ENCODE measurements around the gene TLR9.

Gene TLR9

DNA sequence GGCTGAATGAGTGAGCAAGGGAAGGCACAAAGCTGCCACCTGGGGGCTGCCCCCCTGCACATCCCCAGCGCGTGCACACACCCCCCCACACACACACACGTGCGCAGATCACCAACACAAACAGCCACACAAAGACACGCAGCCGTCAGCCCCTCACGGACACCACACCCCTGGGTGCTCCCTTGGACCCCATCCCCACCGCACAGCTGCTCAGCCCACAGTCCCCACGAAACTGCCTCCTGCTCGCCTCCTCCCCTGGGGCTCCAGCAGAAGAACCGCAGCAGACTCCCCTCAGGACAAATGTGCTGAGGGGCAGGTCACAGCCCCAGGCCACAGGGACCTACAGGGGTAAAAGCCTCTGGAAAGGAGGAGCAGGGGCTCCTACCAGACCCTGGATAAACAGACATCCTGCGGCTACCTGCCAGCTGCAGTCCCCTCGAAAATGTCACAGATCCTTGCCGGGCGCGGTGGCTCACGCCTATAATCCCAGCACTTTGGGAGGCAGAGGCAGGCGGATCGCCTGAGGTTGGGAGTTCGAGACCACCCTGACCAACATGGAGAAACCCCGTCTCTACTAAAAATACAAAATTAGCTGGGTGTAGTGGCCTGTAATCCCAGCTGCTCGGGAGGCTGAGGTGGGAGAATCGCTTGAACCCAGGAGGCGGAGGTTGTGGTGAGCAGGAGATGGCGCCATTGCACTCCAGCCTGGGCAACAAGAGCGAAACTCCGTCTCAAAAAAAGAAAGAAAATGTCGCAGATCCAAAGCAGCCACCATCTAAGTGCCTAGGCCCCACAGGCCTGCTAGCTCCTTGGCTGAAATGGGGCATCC lies 7.0 kb upstream of the TLR9 start:
- no peak for DNase-seq (ENCODE audit: low read depth in 2 of 2)

DNA sequence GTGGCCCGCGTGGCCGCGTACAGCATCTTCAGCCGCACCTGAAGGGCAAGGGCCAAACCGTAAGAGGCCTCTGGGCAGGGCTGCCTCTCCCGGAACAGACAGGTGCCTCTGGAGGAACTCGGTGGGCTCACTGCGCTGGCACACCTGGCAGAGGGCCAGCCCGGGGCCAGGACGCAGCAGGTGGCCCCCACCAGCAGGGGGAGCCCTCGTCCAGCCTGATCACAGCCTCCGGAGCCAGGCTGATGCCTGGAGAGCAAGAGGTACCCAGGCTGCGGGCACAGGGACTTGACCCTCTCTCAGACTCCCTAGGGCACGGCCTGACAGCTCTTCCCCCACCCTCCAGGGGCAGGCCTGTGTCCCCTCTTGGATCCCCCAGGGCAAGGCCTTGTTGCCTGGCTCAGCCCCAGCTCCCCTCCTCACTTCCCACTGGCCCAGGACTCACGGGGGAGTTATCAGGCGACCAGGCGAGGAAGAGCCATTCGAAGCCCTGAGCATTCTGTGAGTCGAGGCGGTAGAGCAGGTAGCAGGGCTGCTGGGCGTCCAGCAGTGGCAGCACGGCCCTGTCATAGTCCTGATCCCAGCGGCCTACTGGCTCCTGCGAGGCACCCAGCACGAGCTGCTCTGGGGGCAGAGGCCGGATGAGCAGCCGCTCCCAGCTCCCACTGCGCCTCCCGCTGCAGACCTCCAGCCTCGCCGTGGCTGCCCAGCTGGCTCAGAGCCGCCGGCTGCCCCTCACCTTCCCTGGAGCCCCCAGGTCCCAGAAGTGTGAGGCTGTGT lies 6.2 kb upstream of the TLR9 start:
- DNase-seq (ENCODE audit: low read depth in 2 of 2) = peak; percentile 65 to 75

DNA sequence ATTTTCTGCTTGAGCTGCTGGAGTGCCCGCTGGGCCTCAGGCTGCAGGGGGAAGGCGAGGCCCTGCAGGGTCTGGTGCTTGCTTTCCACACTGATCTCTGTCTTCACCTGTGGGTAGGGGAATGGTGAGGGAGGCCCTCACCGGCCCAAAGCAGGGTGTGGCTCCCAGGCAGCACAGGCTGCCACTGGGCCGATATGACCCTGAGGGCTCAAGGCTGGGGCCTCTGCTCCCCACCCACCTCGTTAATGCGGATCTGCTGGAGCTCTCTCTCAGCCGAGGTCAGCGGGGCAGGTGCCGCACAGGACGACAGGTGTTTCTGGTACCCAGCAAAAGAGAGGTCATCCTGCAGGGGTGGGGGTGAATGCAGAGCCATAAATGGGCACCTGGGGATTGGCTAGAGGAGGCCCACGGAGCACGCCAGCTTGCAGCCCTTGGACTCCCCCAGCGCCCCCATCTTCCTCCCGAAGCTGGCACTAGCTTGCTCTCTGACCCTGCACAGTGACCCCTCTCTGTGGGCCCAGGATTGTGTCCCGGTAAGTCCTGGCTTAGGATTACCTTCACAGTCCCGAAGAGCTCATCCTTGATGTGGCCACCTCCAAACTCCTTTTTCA lies 5.5 kb upstream of the TLR9 start:
- DNase-seq (ENCODE audit: low read depth in 2 of 2) = no peak

DNA sequence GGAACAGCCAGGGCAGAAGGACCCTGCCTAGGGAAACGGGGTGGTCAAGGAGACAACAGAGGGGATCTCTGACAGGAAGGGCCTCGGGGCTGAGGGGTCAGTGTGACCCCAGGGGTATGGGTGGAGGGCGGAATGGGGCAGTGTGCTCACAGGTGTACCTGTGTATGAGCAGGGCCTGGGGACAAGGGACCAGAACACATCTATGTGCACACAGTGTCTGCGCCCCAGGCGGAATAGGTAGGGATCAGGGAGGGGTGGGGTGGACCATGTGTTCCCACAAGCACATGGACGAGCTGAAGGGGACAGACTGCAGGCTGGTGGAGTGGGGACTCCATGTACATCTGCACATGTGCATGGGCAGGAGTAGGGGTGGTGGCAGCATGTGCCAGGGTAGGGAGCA lies 5.0 kb upstream of the TLR9 start:
- DNase-seq (ENCODE audit: low read depth in 2 of 2) = no peak

DNA sequence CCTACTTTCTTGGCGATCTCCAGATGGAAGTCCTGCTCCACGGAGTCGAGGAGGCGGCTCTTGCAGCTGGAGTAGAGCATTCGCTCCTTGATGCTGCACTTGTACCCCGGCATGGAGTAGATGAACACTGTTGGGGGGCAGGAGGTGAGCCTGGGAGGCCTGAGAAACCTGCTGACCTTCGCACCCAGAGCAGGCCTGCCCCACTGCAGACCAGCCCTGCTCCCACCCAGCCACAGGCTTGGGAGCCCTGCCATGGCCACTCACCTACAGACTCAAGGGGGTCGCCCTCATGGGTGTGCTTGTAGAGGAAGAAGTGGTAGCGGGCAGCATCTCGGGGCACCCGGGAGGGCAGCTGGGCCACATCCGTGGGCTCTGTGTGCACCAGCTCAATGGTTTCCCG lies 4.2 kb upstream of the TLR9 start:
- no peak for DNase-seq (ENCODE audit: low read depth in 2 of 2)

DNA sequence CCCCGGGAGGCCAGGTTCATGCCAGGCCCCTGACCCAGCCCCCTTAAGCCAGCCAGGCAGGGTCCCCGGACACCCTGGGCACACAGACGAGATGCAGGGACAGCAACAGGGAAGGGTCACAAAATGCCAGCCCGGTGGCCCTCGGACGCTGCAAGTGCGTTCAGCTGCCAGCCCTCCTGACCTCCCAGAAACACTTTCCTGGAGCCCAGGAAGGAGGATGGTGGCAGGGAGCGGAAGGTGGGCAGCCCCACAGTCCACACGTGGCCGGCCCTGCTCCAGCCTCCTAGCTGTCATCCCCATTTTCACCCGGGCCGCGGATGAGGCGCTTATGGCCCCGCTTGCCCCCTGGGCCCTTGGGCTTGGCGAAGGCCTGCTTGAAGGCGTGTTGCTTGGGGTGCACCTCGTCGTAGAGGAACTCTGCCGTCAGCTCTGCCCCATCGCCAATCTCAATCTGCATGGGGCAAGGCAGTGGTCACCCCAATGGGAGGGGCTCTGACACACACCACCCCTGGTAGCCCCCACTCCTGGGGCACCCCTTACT lies 3.4 kb upstream of the TLR9 start:
- DNase-seq (ENCODE audit: low read depth in 2 of 2) = no peak

DNA sequence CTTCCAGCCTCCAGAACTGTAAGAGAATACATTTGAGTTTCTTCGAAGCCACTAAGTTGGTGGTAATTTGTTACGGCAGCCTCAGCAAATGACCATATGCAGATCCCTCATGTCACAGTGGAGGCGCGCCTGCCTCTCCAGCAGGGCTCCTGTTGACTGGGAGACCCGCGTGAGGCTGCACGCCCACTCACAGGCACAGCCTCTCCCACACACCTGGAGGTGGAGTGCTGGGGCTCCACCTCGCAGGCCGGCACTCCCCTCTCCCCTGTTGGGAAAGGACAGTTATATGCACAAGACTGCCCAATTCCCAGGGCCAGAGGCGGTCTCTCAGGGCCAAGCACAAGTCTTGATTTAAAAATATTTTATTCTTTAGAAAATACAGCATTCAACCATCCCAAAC lies 2.8 kb upstream of the TLR9 start:
- no peak for DNase-seq (ENCODE audit: low read depth in 2 of 2)

DNA sequence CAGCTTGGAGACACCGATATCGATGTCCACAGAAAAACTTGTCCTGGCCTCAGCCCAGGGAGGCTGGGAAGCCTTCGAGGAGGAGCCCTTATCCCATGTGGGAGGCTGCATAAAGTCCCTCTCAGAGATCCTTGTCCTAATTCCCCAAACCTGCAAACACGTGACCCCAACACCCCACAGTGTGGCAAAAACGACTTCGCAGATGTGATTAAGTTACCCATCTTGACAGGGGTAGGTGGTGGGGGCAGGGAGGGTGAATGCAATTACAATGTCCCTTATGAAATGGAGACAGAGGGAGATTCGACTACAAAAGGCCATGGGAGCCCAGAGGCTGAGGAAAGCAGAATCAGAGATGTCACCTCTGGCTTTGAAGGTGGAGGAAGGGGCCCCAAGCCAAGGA lies 2.3 kb upstream of the TLR9 start:
- no peak for DNase-seq (ENCODE audit: low read depth in 2 of 2)

DNA sequence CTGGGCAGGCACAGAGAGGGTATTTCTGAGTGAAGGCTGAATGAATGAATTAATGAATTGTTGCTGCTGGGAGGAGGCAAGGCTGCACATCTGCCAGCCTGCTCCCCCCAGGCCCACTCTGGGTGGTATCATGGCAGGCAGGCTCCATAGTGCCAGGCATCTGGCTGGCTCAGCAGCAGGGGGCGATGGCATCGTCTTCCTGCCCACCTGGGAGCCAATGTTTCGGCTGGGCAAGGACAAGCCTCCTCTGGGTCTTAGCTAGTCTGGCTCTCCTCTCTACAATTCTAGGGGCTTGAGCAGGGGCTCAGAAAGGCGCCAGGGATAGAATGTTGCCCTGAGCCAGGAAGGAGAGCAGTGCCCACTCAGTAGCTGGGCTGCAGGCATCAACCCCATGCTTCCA lies 1.7 kb upstream of the TLR9 start:
- DNase-seq (ENCODE audit: low read depth in 2 of 2) = no peak

DNA sequence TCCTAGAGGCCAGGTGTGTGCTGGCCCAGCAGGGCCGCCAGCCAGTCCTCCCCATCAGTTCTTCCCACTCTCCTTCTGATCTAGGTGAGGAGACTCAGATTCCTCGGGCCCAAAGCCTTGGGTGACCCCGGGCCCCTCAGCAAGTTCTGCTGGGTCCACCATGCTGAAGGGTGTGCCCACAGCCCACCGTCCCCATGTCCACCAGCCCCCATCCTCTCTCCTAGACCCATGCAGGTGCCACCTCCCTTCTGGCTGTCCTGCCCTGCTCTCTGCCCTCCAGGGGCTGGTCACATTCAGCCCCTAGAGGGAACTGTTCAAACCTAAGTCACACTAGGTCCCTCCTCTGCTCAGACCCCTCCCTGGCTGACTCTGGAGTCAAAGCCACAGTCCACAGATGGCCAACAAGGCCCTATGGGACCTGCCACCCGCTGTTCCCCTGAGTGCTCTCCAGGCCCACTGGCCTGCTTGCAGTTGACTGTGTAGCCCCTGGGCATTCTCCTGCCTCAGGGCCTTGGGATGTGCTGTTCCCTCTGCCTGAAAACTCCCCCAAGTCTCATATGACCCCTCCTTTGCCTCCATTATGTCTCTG lies 878 bp upstream of the TLR9 start:
- no peak for DNase-seq (ENCODE audit: low read depth in 2 of 2)

DNA sequence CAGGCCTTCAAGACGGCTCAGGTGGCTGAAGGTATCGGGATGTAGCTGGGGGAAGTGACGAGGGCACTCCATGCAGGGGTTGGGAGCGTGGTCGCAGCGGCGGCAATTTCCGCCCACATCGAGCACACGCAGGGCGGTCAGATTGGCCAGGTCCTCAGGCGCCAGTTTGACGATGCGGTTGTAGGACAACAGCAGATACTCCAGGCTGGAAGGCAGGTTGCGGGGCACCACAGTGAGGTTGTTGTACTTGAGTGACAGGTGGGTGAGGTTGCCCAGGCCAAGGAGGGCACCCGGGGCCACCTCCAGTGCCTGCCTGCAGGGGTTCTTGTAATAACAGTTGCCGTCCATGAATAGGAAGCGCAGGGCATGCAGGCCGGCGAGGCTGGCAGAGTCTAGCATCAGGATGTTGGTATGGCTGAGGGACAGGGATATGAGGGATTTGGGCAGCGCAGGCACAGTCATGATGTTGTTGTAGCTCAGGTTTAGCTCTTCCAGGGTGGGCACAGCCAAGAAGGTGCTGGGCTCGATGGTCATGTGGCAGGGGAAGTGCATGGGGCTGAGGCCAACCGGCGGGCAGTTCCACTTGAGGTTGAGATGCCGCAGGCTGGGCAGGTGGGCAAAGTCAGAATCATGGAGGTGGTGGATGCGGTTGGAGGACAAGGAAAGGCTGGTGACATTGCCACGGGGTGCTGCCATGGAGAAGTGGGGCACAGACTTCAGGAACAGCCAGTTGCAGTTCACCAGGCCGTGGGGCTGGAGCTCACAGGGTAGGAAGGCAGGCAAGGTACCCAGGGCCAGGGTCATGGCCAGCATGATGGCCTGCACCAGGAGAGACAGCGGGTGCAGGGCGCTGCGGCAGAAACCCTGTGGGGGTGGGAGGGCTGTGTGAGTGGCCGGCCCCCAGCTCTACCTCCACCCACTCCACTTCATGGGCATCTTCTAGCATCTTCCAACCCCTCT lies 1.7 kb downstream of the TLR9 start:
- DNase-seq (ENCODE audit: low read depth in 2 of 2) = no peak

DNA sequence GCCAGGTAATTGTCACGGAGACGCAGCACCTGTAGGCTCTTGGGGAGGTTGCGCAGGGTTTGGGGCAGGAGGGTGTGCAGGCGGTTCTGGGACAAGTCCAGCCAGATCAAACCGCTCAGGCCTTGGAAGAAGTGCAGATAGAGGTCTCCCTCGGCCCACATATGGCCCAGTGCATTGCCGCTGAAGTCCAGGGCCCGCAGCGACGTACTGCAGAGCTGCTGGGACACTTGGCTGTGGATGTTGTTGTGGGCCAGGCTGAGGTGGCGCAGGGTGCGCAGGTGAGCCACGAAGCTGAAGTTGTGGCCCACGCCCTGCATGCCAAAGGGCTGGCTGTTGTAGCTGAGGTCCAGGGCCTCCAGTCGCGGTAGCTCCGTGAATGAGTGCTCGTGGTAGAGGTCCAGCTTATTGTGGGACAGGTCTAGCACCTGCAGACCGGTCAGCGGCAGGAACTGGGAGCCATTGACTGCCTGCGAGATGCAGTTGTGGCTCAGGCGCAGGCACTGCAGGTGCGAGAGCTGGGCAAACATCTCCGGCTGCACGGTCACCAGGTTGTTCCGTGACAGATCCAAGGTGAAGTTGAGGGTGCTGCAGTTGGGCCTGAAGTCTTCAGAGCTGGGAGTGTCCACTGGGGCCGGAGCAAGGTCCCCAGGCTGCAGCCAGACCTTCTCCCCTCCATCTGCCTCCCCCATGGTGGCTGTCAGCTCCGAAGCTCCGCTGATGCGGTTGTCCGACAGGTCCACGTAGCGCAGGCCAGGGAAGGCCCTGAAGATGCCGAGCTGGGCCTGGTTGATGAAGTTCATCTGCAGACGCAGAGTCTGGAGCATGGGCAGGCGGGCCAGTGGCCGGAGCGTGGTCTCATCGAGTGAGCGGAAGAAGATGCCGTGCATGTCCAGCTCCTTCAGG lies 2.9 kb downstream of the TLR9 start:
- DNase-seq (ENCODE audit: low read depth in 2 of 2) = no peak

DNA sequence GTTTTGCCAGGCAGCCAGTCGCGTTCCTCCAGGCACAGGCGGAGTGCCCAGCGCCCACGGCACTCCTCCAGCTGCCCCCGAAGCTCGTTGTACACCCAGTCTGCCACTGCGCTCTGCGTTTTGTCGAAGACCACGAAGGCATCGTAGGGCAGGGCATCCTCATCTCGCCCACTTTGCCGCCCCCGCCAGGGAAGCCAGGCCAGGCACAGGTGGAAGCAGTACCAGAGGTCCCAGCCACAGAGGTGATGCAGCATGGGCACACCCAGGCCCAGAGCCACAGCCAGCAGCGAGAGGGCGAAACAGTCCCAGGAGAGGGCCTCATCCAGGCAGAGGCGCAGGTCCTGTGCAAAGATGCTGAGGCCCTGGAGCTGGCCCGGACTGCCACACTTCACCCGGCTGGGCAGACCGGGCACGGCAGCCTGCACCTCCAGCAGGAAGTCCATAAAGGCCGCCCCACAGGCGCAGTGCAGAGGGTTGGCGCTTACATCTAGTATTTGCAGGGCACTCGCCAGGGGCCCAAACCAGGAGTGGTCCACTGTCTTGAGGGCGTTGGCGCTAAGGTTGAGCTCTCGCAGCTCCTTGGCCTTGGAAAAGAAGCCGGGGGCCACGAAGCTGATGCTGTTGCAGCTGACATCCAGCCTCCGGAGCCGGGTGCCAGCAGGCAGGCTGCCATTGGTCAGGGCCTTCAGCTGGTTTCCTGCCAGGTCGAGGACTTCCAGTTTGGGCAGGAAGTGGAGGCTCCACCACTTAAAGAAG lies 3.7 kb downstream of the TLR9 start:
- DNase-seq (ENCODE audit: low read depth in 2 of 2) = no peak

DNA sequence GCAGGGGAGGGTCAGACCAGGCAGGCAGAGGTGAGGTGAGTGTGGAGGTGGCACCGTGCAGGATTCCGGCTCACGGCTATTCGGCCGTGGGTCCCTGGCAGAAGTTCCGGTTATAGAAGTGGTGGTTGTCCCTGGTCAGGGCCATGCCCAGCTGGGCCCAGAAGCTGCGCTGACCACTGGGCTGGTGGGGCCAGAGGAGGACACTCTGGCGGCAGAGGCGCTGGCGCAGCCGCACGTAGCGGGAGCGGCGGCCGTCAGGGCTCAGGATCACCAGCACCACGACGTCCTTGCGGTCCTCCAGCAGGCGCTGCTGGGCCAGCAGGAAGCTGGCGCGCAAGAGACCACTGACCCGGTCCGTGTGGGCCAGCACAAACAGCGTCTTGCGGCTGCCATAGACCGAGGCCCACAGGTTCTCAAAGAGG lies 4.3 kb downstream of the TLR9 start:
- no peak for DNase-seq (ENCODE audit: low read depth in 2 of 2)

DNA sequence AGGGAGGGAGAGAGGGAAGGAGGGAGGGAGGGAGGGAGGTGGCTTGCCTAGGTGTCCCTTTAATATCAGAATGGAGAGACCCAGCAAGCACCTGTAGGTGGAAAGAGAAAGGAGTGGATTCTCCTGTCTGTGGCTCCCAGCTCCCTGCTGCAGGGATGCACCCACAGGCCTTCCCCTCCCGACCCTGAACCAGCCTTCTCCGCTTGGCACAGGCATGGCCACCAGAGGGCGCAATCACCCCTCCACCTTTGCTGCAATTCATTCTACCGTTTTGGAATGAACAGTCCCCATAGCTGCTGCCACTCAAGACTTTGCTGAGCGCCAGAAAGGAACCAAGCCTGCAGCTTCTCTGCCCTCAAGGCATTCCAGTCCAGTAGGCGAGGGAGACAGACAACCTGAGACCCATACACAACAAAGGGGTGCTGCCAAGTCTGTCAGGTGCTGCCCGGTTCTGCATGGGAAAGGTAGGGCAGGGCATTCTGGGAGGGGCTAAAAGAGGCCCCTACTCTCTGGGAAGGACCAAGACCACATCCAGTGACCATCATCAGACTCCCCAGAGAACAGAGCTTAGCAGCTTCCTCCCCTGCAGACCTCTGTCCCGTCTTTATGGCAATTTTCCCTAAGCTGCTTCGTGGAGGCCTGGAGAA lies 4.9 kb downstream of the TLR9 start:
- DNase-seq (ENCODE audit: low read depth in 2 of 2) = peak; percentile 72 to 76

DNA sequence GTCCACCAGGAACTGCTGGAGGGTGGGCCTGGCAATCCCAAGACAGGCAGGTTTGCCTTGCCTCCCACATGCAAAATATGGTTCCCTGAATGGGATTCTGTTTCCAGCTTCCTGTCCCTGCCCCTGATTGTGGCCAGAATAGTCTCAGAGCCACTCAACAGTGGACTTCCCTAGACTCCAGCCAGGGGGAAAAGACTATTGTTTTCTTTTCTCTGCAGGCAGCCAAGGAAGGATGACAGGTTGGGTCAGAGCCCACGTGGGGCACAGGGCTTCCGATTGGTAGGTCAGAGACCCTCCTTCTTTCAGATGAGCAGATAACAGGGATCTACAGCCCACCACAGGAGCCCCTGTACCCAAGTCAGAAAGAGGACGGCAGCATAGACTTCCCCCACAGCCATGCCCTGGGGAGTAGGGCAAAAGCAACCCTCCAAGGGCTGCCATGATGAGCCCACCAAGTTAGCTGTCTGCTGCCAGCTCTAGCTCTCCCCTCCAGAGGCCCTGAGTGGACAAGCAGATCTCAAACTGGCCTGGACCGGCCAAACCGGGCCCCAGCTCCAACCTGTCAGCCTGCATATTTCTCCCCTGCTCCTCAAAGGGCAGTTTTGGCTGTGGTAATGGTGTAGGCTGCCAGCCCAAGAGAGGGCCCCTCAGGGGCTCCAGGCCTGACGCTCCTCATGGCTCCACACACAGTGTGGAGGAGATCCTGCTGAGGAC lies 6.4 kb downstream of the TLR9 start:
- no peak for DNase-seq (ENCODE audit: low read depth in 2 of 2)

DNA sequence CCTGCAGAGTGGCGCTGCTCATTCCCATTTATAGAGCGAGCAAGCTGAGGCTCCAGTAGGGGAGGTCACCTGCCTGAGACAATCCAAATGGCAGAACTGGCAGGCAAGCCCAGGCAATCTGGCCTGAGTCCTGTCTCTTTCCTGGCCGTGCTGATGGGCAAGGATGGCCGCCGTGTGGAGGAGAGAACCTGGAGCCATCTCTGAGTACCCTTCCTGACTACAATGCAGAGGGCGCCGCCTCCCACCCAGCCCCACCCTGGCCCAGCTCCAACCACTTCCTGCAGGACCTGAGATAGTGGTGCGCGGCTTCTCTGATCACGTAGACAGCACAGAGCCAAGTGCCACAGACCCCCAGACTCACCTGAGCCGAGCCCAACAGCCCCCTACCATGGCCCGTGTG lies 7.0 kb downstream of the TLR9 start:
- no peak for DNase-seq (ENCODE audit: low read depth in 2 of 2)

DNA sequence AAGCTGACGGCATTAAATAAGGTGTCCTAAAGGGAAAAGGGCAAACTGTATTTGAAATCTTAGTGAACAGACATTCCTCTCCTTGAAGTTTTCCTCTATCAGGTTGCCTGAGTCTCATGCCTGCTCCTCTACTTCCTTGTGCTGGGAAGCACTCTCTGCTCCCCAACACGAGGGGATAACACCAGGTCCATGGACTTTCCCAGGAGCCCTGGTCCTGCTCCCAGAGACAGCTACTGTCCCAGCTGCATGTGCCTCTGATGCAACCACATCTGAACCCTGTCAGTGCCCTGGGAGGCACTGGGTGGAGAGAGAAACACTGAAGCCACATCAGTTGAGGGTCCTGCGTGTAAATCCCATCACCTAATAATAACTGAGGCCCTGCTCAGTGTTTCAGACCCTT lies 7.4 kb downstream of the TLR9 start:
- no peak for DNase-seq (ENCODE audit: low read depth in 2 of 2)
